Adrenal gland (tissue), 5 donors: ENCODE results near the gene GNAQ.

Experiments used
- CTCF ChIP-seq, 6 experiments: fragments of 450-650 bp in 4 of 6; fragments of 200-600 bp in 2 of 6; sonication (generic) in 1 of 6; IDR thresholded peaks; 1 replicate in 5 of 6; 2 replicates in 1 of 6; pipeline versions ENCODE4 v1.5.1 to v1.8.0; 2016 to 2021; ENCODE audit warnings: antibody characterized with exemption in 6 of 6, mild to moderate bottlenecking in 2 of 6, moderate library complexity in 1 of 6
- POLR2A ChIP-seq, 2 donors: fragments of 450-650 bp; IDR thresholded peaks; one replicate each; pipeline ENCODE4 v1.6.1; 2017; ENCODE audit warnings: antibody characterized with exemption in 2 of 2, mild to moderate bottlenecking in 2 of 2, moderate library complexity in 1 of 2
- donor health status: DM: no; HTN: no; CAD: no.

- no peak for TF ChIP-seq CTCF (IDR thresholded peaks at IDR 0.05)
- no peak for TF ChIP-seq POLR2A (IDR thresholded peaks at IDR 0.05)
These were observed 265.8 kb downstream of the GNAQ start for GRCh38 chr9:77765781-77766259.
